HG03442 (cell line): Measurements from ENCODE around the gene SPACDR.
"Not testable (repeated sequence)": the region's sequence is repeated elsewhere in the genome, so short reads cannot be mapped to it uniquely, and the experiment has no call there.

Experiments used
- ATAC-seq: cut with Tn5 transposase; IDR thresholded peaks from one replicate; pipeline ENCODE4 v1.9.1; 2021; ENCODE audit warnings: mild to moderate bottlenecking, moderate library complexity; ENCODE audit not compliant: unreplicated experiment

The SPACDR gene

GRCh38 chr7:100464210-100464660 lies at the start of gene SPACDR:
SPACDR (minus strand) TSS chr7:100464260; CDS start chr7:100464025, 235 bp downstream.
- no peak for ATAC-seq

GRCh38 chr7:100513212-100513810 lies 49.3 kb upstream of the SPACDR start:
- no peak for ATAC-seq

GRCh38 chr7:100510437-100511239 lies 46.6 kb upstream of the SPACDR start:
- ATAC-seq, result no peak

GRCh38 chr7:100509231-100509630 lies 45.2 kb upstream of the SPACDR start:
- ATAC-seq, result no peak

- ATAC-seq, result no peak
Measured at GRCh38 chr7:100506356-100506923, 42.4 kb upstream of the SPACDR start.

GRCh38 chr7:100504887-100505611 lies 41.0 kb upstream of the SPACDR start:
- ATAC-seq, result no peak

GRCh38 chr7:100504031-100504430 lies 40.0 kb upstream of the SPACDR start:
- not testable (repeated sequence) for ATAC-seq

GRCh38 chr7:100500743-100501142 lies 36.7 kb upstream of the SPACDR start:
- ATAC-seq, result not testable (repeated sequence)

- ATAC-seq, result no peak
Measured at GRCh38 chr7:100496509-100496908, 32.4 kb upstream of the SPACDR start.

- ATAC-seq, result no peak
Measured at GRCh38 chr7:100493476-100494264, 29.6 kb upstream of the SPACDR start.

- ATAC-seq, result no peak
Measured at GRCh38 chr7:100492738-100493475, 28.8 kb upstream of the SPACDR start.

- no peak for ATAC-seq
Measured at GRCh38 chr7:100491192-100491578, 27.1 kb upstream of the SPACDR start.

- ATAC-seq, result no peak
Measured at GRCh38 chr7:100490483-100491191, 26.6 kb upstream of the SPACDR start.

- no peak for ATAC-seq
Measured at GRCh38 chr7:100489824-100490223, 25.8 kb upstream of the SPACDR start.

- no peak for ATAC-seq
Measured at GRCh38 chr7:100489121-100489520, 25.1 kb upstream of the SPACDR start.

- no peak for ATAC-seq
Measured at GRCh38 chr7:100488333-100489095, 24.5 kb upstream of the SPACDR start.

- ATAC-seq, result no peak
Measured at GRCh38 chr7:100486753-100487446, 22.8 kb upstream of the SPACDR start.

GRCh38 chr7:100486111-100486636 lies 22.1 kb upstream of the SPACDR start:
- ATAC-seq, result no peak
